Activated CD4-positive, alpha-beta T cell treated with anti-CD3 and anti-CD28 coated beads for 36 hours (primary cell): ENCODE data around the gene ATF6. TPM values are rescaled to one million over a fixed set of nuclear protein-coding genes. Genes with fewer than 3 reads are reported as not detected.

ENCODE experiments used
- ATAC-seq: fragments of 200-7000 bp; cut with Tn5 transposase; one replicate; pipeline ENCODE4 v1.10.0; 2021; ENCODE audit warnings: mild to moderate bottlenecking, moderate library complexity
- CTCF ChIA-PET: fragments of 350-600 bp; sonication (Branson Sonifier 250); formaldehyde crosslinking; loops from one replicate; lab custom pipeline; 2021; ENCODE audit warnings: antibody characterized with exemption; lab: Charles Lee
- POLR2A ChIA-PET: fragments of 350-600 bp; sonication (Branson Sonifier 250); formaldehyde crosslinking; loops from one replicate; lab custom pipeline; 2021; ENCODE audit warnings: antibody characterized with exemption, inconsistent platforms; lab: Charles Lee
- DNase-seq: peaks from one replicate; pipeline ENCODE4 v3.0.0-alpha.2; 2020
- H3K27ac Mint-ChIP-seq: one replicate; pipeline ENCODE4 v1.8.0; 2021; ENCODE audit warnings: mixed read lengths
- H3K27me3 Mint-ChIP-seq: one replicate; pipeline ENCODE4 v1.8.0; 2021; ENCODE audit warnings: mixed read lengths
- H3K36me3 Mint-ChIP-seq: one replicate; pipeline ENCODE4 v1.8.0; 2021; ENCODE audit warnings: low read depth, mixed read lengths
- H3K4me1 Mint-ChIP-seq: one replicate; pipeline ENCODE4 v1.8.0; 2021; ENCODE audit warnings: mixed read lengths
- H3K4me3 Mint-ChIP-seq: one replicate; pipeline ENCODE4 v1.8.0; 2021; ENCODE audit warnings: mild to moderate bottlenecking, moderate library complexity, mixed read lengths
- H3K9me3 Mint-ChIP-seq: one replicate; pipeline ENCODE4 v1.8.0; 2021; ENCODE audit warnings: low read depth, mixed read lengths
- intact Hi-C, 2 experiments: fragments of 100-400 bp; cut with DNase I in 1 of 2; cut with micrococcal nuclease in 1 of 2; formaldehyde crosslinking; loops; one replicate each; pipeline versions ENCODE4 v1.14.2 to v1.15.1; 2022 to 2024; cut with DNase I, micrococcal nuclease
- total RNA-seq, 2 experiments: library from RNA; stranded (reverse); gene quantifications; one replicate each; pipeline ENCODE4 v1.2.3, GENCODE V29; 2021

The ATF6 gene
- total RNA-seq, 2 experiments from 2014 or later, result 23.7 to 31.9 TPM

GRCh38 chr1:161886589-161886988, 120.5 kb downstream of the ATF6 start:
- peaks cover 36% of the 10 kb centered on the region for H3K36me3 Mint-ChIP-seq
- CTCF ChIA-PET, result no interaction called here
- intact Hi-C loops, result no loop called here
- no peak overlapping the region for H3K27ac Mint-ChIP-seq
- no peak for ATAC-seq
- POLR2A ChIA-PET, result no interaction called here
- no peaks in the 10 kb centered on the region for H3K9me3 Mint-ChIP-seq
- H3K4me3 Mint-ChIP-seq, result no peak overlapping the region
- H3K4me1 Mint-ChIP-seq, result peaks cover 8% of the 10 kb centered on the region
- no peaks in the 10 kb centered on the region for H3K27me3 Mint-ChIP-seq
- no peak for DNase-seq

GRCh38 chr1:161887730-161888287, 121.7 kb downstream of the ATF6 start:
- ChIA-PET POLR2A (no interaction called here), CTCF (interaction anchor here (1.1 to 1.2 kb wide), 2 partner anchors 12 to 31 kb away, joined by 3 to 4 read pairs; no protein-coding TSS in a partner anchor)
- intact Hi-C loops, result no loop called here
- Mint-ChIP-seq H3K4me3 (no peak overlapping the region), H3K4me1 (peaks cover 7% of the 10 kb centered on the region), H3K27ac (no peak overlapping the region), H3K9me3 (no peaks in the 10 kb centered on the region), H3K27me3 (no peaks in the 10 kb centered on the region), H3K36me3 (peaks cover 37% of the 10 kb centered on the region)
- DNase-seq (no peak), ATAC-seq (no peak)

- Mint-ChIP-seq H3K27me3 (no peaks in the 10 kb centered on the region), H3K4me3 (no peak overlapping the region), H3K4me1 (no peaks in the 10 kb centered on the region), H3K27ac (no peak overlapping the region), H3K36me3 (peaks cover 41% of the 10 kb centered on the region), H3K9me3 (no peaks in the 10 kb centered on the region)
- CTCF ChIA-PET, result no interaction called here
- DNase-seq, result no peak
- intact Hi-C loops, result no loop called here
- POLR2A ChIA-PET, result no interaction called here
- ATAC-seq, result no peak
Observed at GRCh38 chr1:161890574-161890973, 124.5 kb downstream of the ATF6 start.

GRCh38 chr1:161899091-161899490, 133.0 kb downstream of the ATF6 start:
- no peak for ATAC-seq
- DNase-seq, result no peak
- POLR2A ChIA-PET, result no interaction called here
- Mint-ChIP-seq H3K9me3 (no peaks in the 10 kb centered on the region), H3K36me3 (no peaks in the 10 kb centered on the region), H3K4me1 (no peaks in the 10 kb centered on the region), H3K4me3 (no peak overlapping the region), H3K27ac (no peak overlapping the region), H3K27me3 (no peaks in the 10 kb centered on the region)
- intact Hi-C loops, result no loop called here
- CTCF ChIA-PET, result interaction anchor here (1.1 kb wide), 1 partner anchor 11 kb away, joined by 4 read pairs; no protein-coding TSS in a partner anchor

GRCh38 chr1:161900160-161900559, 134.0 kb downstream of the ATF6 start:
- no peaks in the 10 kb centered on the region for H3K9me3 Mint-ChIP-seq

GRCh38 chr1:161902182-161902581, 136.1 kb downstream of the ATF6 start:
- DNase-seq (no peak), ATAC-seq (no peak)
- Mint-ChIP-seq H3K27me3 (no peaks in the 10 kb centered on the region), H3K27ac (no peak overlapping the region), H3K9me3 (no peaks in the 10 kb centered on the region), H3K4me3 (no peak overlapping the region), H3K36me3 (peaks cover 2% of the 10 kb centered on the region), H3K4me1 (peaks cover 15% of the 10 kb centered on the region)
- intact Hi-C loops, result loop anchor here in 1 of 2 experiments (5.0 to 10.0 kb wide), 2 partner anchors 107 to 135 kb away; no protein-coding TSS in a partner anchor
- CTCF ChIA-PET, result interaction anchor here (1.0 to 1.6 kb wide), 2 partner anchors 21 to 141 kb away, joined by 3 to 5 read pairs; no protein-coding TSS in a partner anchor
- POLR2A ChIA-PET, result no interaction called here

More at GRCh38 chr1:161900160-161900559, 134.0 kb downstream of the ATF6 start:
- peaks cover 10% of the 10 kb centered on the region for H3K4me1 Mint-ChIP-seq
- DNase-seq (no peak), ATAC-seq (no peak)
- no peaks in the 10 kb centered on the region for H3K27me3 Mint-ChIP-seq
- intact Hi-C loops, result loop anchor here in 1 of 2 experiments (5.0 to 10.0 kb wide), 2 partner anchors 105 to 137 kb away; no protein-coding TSS in a partner anchor
- CTCF ChIA-PET, result interaction anchor here (0.6 to 1.1 kb wide), 3 partner anchors 12 to 138 kb away, joined by 3 to 4 read pairs (median 3); no protein-coding TSS in a partner anchor
- H3K27ac Mint-ChIP-seq, result no peak overlapping the region
- no peaks in the 10 kb centered on the region for H3K36me3 Mint-ChIP-seq
- POLR2A ChIA-PET, result no interaction called here
- no peak overlapping the region for H3K4me3 Mint-ChIP-seq

- no peak overlapping the region for H3K4me3 Mint-ChIP-seq
- ChIA-PET POLR2A (no interaction called here), CTCF (interaction anchor here (0.9 to 3.1 kb wide), 10 partner anchors 8 to 118 kb away, joined by 3 to 12 read pairs (median 5); partner anchors contain the start of gene OLFML2B)
- DNase-seq (peak; percentile 56), ATAC-seq (peak; percentile 70)
- H3K27ac Mint-ChIP-seq, result no peak overlapping the region
- H3K9me3 Mint-ChIP-seq, result no peaks in the 10 kb centered on the region
- intact Hi-C loops, result loop anchor here in 1 of 2 experiments (10.0 kb wide), 1 partner anchor 111 kb away; no protein-coding TSS in a partner anchor
- no peaks in the 10 kb centered on the region for H3K27me3 Mint-ChIP-seq
- H3K36me3 Mint-ChIP-seq, result peaks cover 5% of the 10 kb centered on the region
- H3K4me1 Mint-ChIP-seq, result peaks cover 28% of the 10 kb centered on the region
Observed at GRCh38 chr1:161905269-161905884, 139.3 kb downstream of the ATF6 start.

- no peak for DNase-seq
- CTCF ChIA-PET, result interaction anchor here (0.6 to 3.1 kb wide), 4 partner anchors 8 to 157 kb away, joined by 4 to 12 read pairs (median 6); no protein-coding TSS in a partner anchor
- ATAC-seq, result no peak
- no peaks in the 10 kb centered on the region for H3K27me3 Mint-ChIP-seq
- intact Hi-C loops, result loop anchor here in 1 of 2 experiments (10.0 kb wide), 1 partner anchor 112 kb away; no protein-coding TSS in a partner anchor
- no peak overlapping the region for H3K27ac Mint-ChIP-seq
- H3K4me3 Mint-ChIP-seq, result no peak overlapping the region
- H3K9me3 Mint-ChIP-seq, result no peaks in the 10 kb centered on the region
- peaks cover 41% of the 10 kb centered on the region for H3K4me1 Mint-ChIP-seq
- POLR2A ChIA-PET, result no interaction called here
- peaks cover 5% of the 10 kb centered on the region for H3K36me3 Mint-ChIP-seq
Observed at GRCh38 chr1:161907265-161907664, 141.1 kb downstream of the ATF6 start.

- ChIA-PET CTCF (no interaction called here), POLR2A (no interaction called here)
- intact Hi-C loops, result loop anchor here in 1 of 2 experiments (10.0 kb wide), 1 partner anchor 113 kb away; no protein-coding TSS in a partner anchor
- peaks cover 44% of the 10 kb centered on the region for H3K4me1 Mint-ChIP-seq
- DNase-seq, result no peak
- H3K27ac Mint-ChIP-seq, result no peak overlapping the region
- ATAC-seq, result no peak
- no peaks in the 10 kb centered on the region for H3K27me3 Mint-ChIP-seq
- H3K9me3 Mint-ChIP-seq, result no peaks in the 10 kb centered on the region
- H3K36me3 Mint-ChIP-seq, result peaks cover 13% of the 10 kb centered on the region
- H3K4me3 Mint-ChIP-seq, result no peak overlapping the region
Observed at GRCh38 chr1:161908264-161908663, 142.1 kb downstream of the ATF6 start.

GRCh38 chr1:161910604-161911003, 144.5 kb downstream of the ATF6 start:
- no peak overlapping the region for H3K27ac Mint-ChIP-seq
- peaks cover 29% of the 10 kb centered on the region for H3K4me1 Mint-ChIP-seq
- ChIA-PET POLR2A (no interaction called here), CTCF (interaction anchor here (0.9 to 1.4 kb wide), 4 partner anchors 14 to 126 kb away, joined by 3 to 6 read pairs (median 4); no protein-coding TSS in a partner anchor)
- H3K4me3 Mint-ChIP-seq, result no peak overlapping the region
- H3K27me3 Mint-ChIP-seq, result no peaks in the 10 kb centered on the region
- H3K36me3 Mint-ChIP-seq, result peaks cover 15% of the 10 kb centered on the region
- intact Hi-C loops, result loop anchor here in 1 of 2 experiments (5.0 kb wide), 1 partner anchor 118 kb away; no protein-coding TSS in a partner anchor
- no peaks in the 10 kb centered on the region for H3K9me3 Mint-ChIP-seq
- DNase-seq, result no peak
- ATAC-seq, result no peak

GRCh38 chr1:161913482-161914140, 147.5 kb downstream of the ATF6 start:
- H3K36me3 Mint-ChIP-seq, result peaks cover 14% of the 10 kb centered on the region
- no peak overlapping the region for H3K4me3 Mint-ChIP-seq
- ATAC-seq (no peak), DNase-seq (no peak)
- peaks cover 31% of the 10 kb centered on the region for H3K4me1 Mint-ChIP-seq
- H3K9me3 Mint-ChIP-seq, result no peaks in the 10 kb centered on the region
- H3K27ac Mint-ChIP-seq, result no peak overlapping the region
- CTCF ChIA-PET, result interaction anchor here (0.7 to 1.5 kb wide), 2 partner anchors 9 to 121 kb away, joined by 3 read pairs; no protein-coding TSS in a partner anchor
- intact Hi-C loops, result loop anchor here in 1 of 2 experiments (5.0 kb wide), 1 partner anchor 121 kb away; no protein-coding TSS in a partner anchor
- POLR2A ChIA-PET, result no interaction called here
- H3K27me3 Mint-ChIP-seq, result no peaks in the 10 kb centered on the region
